Type B pancreatic cell (in vitro differentiated cells): ENCODE measurements around the gene ANGPTL5. TPM values are rescaled to one million over a fixed set of nuclear protein-coding genes. Genes with fewer than 3 reads are reported as not detected.

Experiments used
- DNase-seq: peaks from one replicate; pipeline ENCODE4 v3.0.0; 2021; ENCODE audit warnings: mixed read lengths; ENCODE audit not compliant: unreplicated experiment; ENCODE audit errors: extremely low spot score
- H3K27ac Mint-ChIP-seq: 2 replicates; pipeline ENCODE4 v1.8.0; 2021; ENCODE audit warnings: mild to moderate bottlenecking, mixed read lengths
- H3K27me3 Mint-ChIP-seq: 2 replicates; pipeline ENCODE4 v1.8.0; 2021; ENCODE audit warnings: mixed read lengths
- H3K36me3 Mint-ChIP-seq: 2 replicates; pipeline ENCODE4 v1.8.0; 2021; ENCODE audit warnings: mixed read lengths
- H3K4me1 Mint-ChIP-seq: one replicate; pipeline ENCODE4 v1.8.0; 2021; ENCODE audit warnings: mixed read lengths; ENCODE audit not compliant: unreplicated experiment
- H3K4me3 Mint-ChIP-seq: 2 replicates; pipeline ENCODE4 v1.8.0; 2021; ENCODE audit warnings: mild to moderate bottlenecking, mixed read lengths
- H3K9me3 Mint-ChIP-seq: 2 replicates; pipeline ENCODE4 v1.8.0; 2021; ENCODE audit warnings: mixed read lengths
- CTCF ChIP-seq: fragments of 200-600 bp; sonication (generic); conservative IDR thresholded peaks from 2 replicates; pipeline ENCODE4 v1.5.0; 2021; ENCODE audit warnings: antibody characterized with exemption, mild to moderate bottlenecking
- total RNA-seq: library from RNA; stranded (reverse); gene quantifications from 2 replicates; pipeline ENCODE4 v1.2.1, GENCODE V29; 2021; ENCODE audit warnings: low replicate concordance

ANGPTL5 gene
- total RNA-seq, 1 donor from 2014 or later, result not detected

GRCh38 chr11:101870510-101870909 lies 45.8 kb downstream of the ANGPTL5 start:
- Mint-ChIP-seq H3K36me3 (no peaks in the 10 kb centered on the region), H3K4me1 (no peaks in the 10 kb centered on the region), H3K4me3 (no peak overlapping the region), H3K9me3 (no peaks in the 10 kb centered on the region), H3K27ac (no peak overlapping the region), H3K27me3 (peaks cover 10% of the 10 kb centered on the region)
- no peak for DNase-seq
- TF ChIP-seq CTCF, result no peak

- H3K27me3 Mint-ChIP-seq, result peaks cover 7% of the 10 kb centered on the region
- no peak for DNase-seq
- no peaks in the 10 kb centered on the region for H3K4me1 Mint-ChIP-seq
- H3K36me3 Mint-ChIP-seq, result no peaks in the 10 kb centered on the region
- no peak for TF ChIP-seq CTCF
- no peak overlapping the region for H3K4me3 Mint-ChIP-seq
- H3K9me3 Mint-ChIP-seq, result peaks cover 6% of the 10 kb centered on the region
- H3K27ac Mint-ChIP-seq, result no peak overlapping the region
Observed at GRCh38 chr11:101867951-101868350, 48.4 kb downstream of the ANGPTL5 start.

GRCh38 chr11:101866619-101867491 lies 49.5 kb downstream of the ANGPTL5 start:
- Mint-ChIP-seq H3K4me3 (no peak overlapping the region), H3K36me3 (no peaks in the 10 kb centered on the region), H3K27ac (no peak overlapping the region), H3K4me1 (no peaks in the 10 kb centered on the region), H3K27me3 (peaks cover 7% of the 10 kb centered on the region), H3K9me3 (peaks cover 6% of the 10 kb centered on the region)
- TF ChIP-seq CTCF, result no peak
- DNase-seq, result no peak

GRCh38 chr11:101864098-101864497 lies 52.2 kb downstream of the ANGPTL5 start:
- no peak overlapping the region for H3K4me3 Mint-ChIP-seq
- no peak overlapping the region for H3K27ac Mint-ChIP-seq
- peaks cover 1% of the 10 kb centered on the region for H3K27me3 Mint-ChIP-seq
- TF ChIP-seq CTCF, result no peak
- H3K4me1 Mint-ChIP-seq, result peaks cover 4% of the 10 kb centered on the region
- no peak for DNase-seq
- H3K36me3 Mint-ChIP-seq, result no peaks in the 10 kb centered on the region
- peaks cover 6% of the 10 kb centered on the region for H3K9me3 Mint-ChIP-seq

GRCh38 chr11:101863361-101863760 lies 53.0 kb downstream of the ANGPTL5 start:
- Mint-ChIP-seq H3K36me3 (no peaks in the 10 kb centered on the region), H3K9me3 (peaks cover 6% of the 10 kb centered on the region), H3K4me1 (peaks cover 4% of the 10 kb centered on the region), H3K27me3 (no peaks in the 10 kb centered on the region), H3K27ac (no peak overlapping the region), H3K4me3 (no peak overlapping the region)
- no peak for TF ChIP-seq CTCF
- DNase-seq, result no peak
